Fibroblast of the aortic adventitia (primary cell): ENCODE measurements around the gene EHD4. TPM values are rescaled to one million over a fixed set of nuclear protein-coding genes. Genes with fewer than 3 reads are reported as not detected.

Experiments
- DNase-seq: peaks from one replicate; pipeline ENCODE4 v3.0.0-alpha.2; 2010; ENCODE audit warnings: low read depth
- H3K4me3 ChIP-seq: 2 replicates; pipeline ENCODE4 v1.5.1; 2011; ENCODE audit warnings: low read depth, mild to moderate bottlenecking, control low read depth, low read length, moderate library complexity
- CTCF ChIP-seq: IDR thresholded peaks from 2 replicates; pipeline ENCODE4 v1.5.1; 2011; ENCODE audit warnings: mild to moderate bottlenecking, low read length, control low read depth, inconsistent platforms; ENCODE audit not compliant: insufficient read depth
- total RNA-seq: library from RNA; depleted of rRNA; stranded (reverse); fragments of >200 nt; gene quantifications from 2 replicates; pipeline ENCODE4 v1.2.3, GENCODE V29; 2012; ENCODE audit warnings: low replicate concordance

EHD4 gene
- total RNA-seq, 1 donor, result 10.8 TPM

- no peak for DNase-seq
- TF ChIP-seq CTCF, result no peak
- no peak overlapping the region for H3K4me3 ChIP-seq
Observed at GRCh38 chr15:41939986-41940385, 32.4 kb downstream of the EHD4 start.

GRCh38 chr15:41937568-41937923 is 34.8 kb downstream of the EHD4 start:
- no peak for DNase-seq
- no peak overlapping the region for H3K4me3 ChIP-seq
- TF ChIP-seq CTCF, result no peak

- H3K4me3 ChIP-seq, result no peak overlapping the region
- no peak for DNase-seq
- no peak for TF ChIP-seq CTCF
Observed at GRCh38 chr15:41936649-41937567, 35.4 kb downstream of the EHD4 start.

DNA sequence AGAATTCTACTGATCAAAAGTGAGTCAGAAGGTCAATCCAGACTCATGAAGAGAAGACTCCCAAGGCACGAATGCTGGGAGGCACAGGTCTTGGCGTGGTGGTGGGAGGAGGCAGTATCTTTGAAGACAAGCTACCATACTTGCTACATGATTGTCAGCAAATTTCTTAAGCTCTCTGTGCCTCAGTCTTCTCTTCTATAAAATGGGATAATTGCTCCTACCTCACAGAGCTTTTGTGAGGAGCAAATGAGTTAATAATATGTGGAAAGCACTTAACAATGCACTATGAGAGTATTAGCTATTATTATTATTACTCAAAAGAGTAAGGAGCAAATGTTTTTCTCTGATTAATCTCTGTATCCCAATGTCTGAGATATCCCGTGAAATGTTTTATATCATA is 36.2 kb downstream of the EHD4 start:
- no peak for TF ChIP-seq CTCF
- no peak overlapping the region for H3K4me3 ChIP-seq
- no peak for DNase-seq

DNA sequence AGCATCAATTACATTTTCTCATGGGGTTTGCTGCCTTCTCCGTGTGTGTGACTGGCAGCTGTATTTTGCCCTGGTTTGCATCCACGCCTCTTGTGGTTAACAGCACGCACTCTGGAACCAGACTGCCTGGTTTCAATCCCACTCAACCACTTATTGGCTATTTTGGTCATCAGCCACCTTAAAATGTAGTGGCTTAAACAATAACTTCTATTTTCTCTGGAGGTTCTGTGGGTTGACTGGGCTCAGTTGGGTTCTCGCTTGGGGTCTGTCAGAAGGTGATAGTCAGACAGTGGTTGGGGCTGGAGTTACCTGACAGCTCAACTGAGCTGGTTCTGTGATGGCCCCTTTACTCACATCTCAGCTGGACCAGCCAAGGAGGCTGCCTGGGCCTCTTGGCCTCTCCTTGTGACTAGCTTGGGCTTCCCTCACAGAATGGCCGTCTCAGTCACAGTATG is 36.8 kb downstream of the EHD4 start:
- no peak overlapping the region for H3K4me3 ChIP-seq
- no peak for TF ChIP-seq CTCF
- no peak for DNase-seq

GRCh38 chr15:41934843-41935242 is 37.5 kb downstream of the EHD4 start:
- TF ChIP-seq CTCF, result no peak
- H3K4me3 ChIP-seq, result no peak overlapping the region
- DNase-seq, result no peak
